ENCODE results near the gene KRAS. TPM values are rescaled to one million over a fixed set of nuclear protein-coding genes. Genes with fewer than 3 reads are reported as not detected.

KRAS gene
- total and polyA plus RNA-seq, 2 of the 13 experiments (the other 11 are each of a cell fraction or from before 2014, with no cell fraction given) = 6.5 to 9.8 TPM

DNA sequence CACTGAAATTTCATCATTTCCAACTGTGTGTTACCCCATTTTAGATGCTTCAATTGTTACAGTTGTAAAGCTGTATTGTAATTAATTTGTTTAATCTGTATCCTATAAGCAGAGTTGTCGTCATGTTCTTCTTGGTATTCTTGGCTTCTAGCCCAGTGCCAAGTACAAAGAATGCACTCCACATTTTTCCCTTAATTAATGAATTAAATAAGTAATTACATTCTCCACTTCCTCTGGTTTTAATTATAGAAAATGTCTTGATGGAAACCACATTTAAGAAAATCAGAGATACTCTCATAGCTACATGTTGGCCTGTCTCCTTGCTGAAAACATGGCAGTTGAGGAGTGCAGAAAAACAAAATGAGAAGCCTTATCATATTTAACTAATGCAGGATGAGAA lies 56.5 kb downstream of the KRAS start:
- peak overlapping the region; percentile 51 for H3K27ac ChIP-seq (ENCODE audit: extremely low read length, insufficient read depth, low read length)
- WGBS (ENCODE audit: low lambda C conversion rate) = 24% methylated on average over 1 of the region's 1 CpG
- H3K79me2 ChIP-seq (ENCODE audit: insufficient read depth, low read length) = no peaks in the 10 kb centered on the region
- no TSS peak for BruUV-seq (replicated peaks)
- H3K4me1 ChIP-seq (ENCODE audit: insufficient read depth, low read length) = peaks cover 20% of the 10 kb centered on the region
- no peak for DNase-seq (ENCODE audit: low spot score)
- H3K4me2 ChIP-seq (ENCODE audit: low read depth, low read length) = peak overlapping the region; percentile 99
- peak overlapping the region; percentile 48 to 81 (median 61); a peak in 3 of 6 replicates for H3K4me3 ChIP-seq (replicated peaks in 1 of 3; ENCODE audit: insufficient read depth in 1 of 3, low read depth in 2 of 3, low read length in 3 of 3)
- no peak for ATAC-seq
- no peak for TF ChIP-seq DZIP1 (CRISPR knock-in tag; IDR thresholded peaks at IDR 0.05)
- TF ChIP-seq PRMT3 (CRISPR knock-in tag; IDR thresholded peaks at IDR 0.05; ENCODE audit: borderline replicate concordance, low read depth) = no peak
- TF ChIP-seq SUZ12 (IDR thresholded peaks at IDR 0.05; ENCODE audit: low read depth, low read length) = no peak
- no peak for TF ChIP-seq DMTF1 (CRISPR knock-in tag; IDR thresholded peaks at IDR 0.05)
- TF ChIP-seq CENPBD1 (CRISPR knock-in tag; IDR thresholded peaks at IDR 0.05; ENCODE audit: borderline replicate concordance, low read depth) = no peak
- no peaks in the 10 kb centered on the region for H4K20me1 ChIP-seq (ENCODE audit: insufficient read depth, low read length)
- no peaks in the 10 kb centered on the region for H3K27me3 ChIP-seq (ENCODE audit: control insufficient read depth in 1 of 2, insufficient read depth in 2 of 2, low read length in 2 of 2)
- ChIA-PET POLR2A (interaction anchor here (1.0 kb wide), 1 partner anchor 39 kb away, joined by 3 read pairs; no protein-coding TSS in a partner anchor), CTCF (ENCODE audit: low intra/inter-chr PET ratio, low total read pairs) (no interaction called here)
- no peak overlapping the region for H2AFZ ChIP-seq (ENCODE audit: low read length)
- H3K9ac ChIP-seq (ENCODE audit: insufficient read depth, low read depth, low read length) = peak overlapping the region; percentile 66; the same call in 1 of the 2 replicates
- in situ Hi-C loops (cut with HindIII; ENCODE audit: extremely low pct_ligation_motif_present, low pct_unique_long_range_greater_than_20kb) (no loop called here), intact Hi-C loops (cut with micrococcal nuclease; ENCODE audit: unreplicated experiment) (no loop called here)
- no peaks in the 10 kb centered on the region for H3K9me3 ChIP-seq (ENCODE audit: low read length)
- FAIRE-seq = no peak
- no peaks in the 10 kb centered on the region for H3K36me3 ChIP-seq (replicated peaks in 1 of 2; ENCODE audit: control insufficient read depth in 1 of 2, insufficient read depth in 2 of 2, low read length in 2 of 2)
